Small intestine (tissue), 7 donors: ENCODE data around the gene SLC39A11. TPM values are rescaled to one million over a fixed set of nuclear protein-coding genes. Genes with fewer than 3 reads are reported as not detected.

Experiments
- DNase-seq, 2 donors: peaks; one replicate each; pipeline versions ENCODE4 v3.0.0 to v3.0.0-alpha.2; 2013
- FAIRE-seq: peaks from 2 replicates; lab custom pipeline; 2012; peaks lifted over from hg19 to GRCh38; lab: Jason Lieb, UNC
- H3K27ac ChIP-seq, 3 donors: one replicate each; pipeline ENCODE4 v1.5.1; 2013; ENCODE audit warnings: low read length in 2 of 3, mild to moderate bottlenecking in 2 of 3, control low read depth in 1 of 3, inconsistent platforms in 1 of 3, low read depth in 1 of 3, moderate library complexity in 1 of 3
- H3K27me3 ChIP-seq, 3 donors: one replicate each; pipeline ENCODE4 v1.6.1; 2013; ENCODE audit warnings: low read length in 3 of 3, inconsistent platforms in 1 of 3; ENCODE audit not compliant: control insufficient read depth in 3 of 3, insufficient read depth in 3 of 3
- H3K36me3 ChIP-seq, 3 donors: one replicate each; pipeline ENCODE4 v1.6.1; 2013; ENCODE audit warnings: low read length in 3 of 3, inconsistent platforms in 1 of 3, low read depth in 1 of 3, mild to moderate bottlenecking in 1 of 3, moderate library complexity in 1 of 3; ENCODE audit not compliant: control insufficient read depth in 3 of 3, insufficient read depth in 2 of 3
- H3K4me1 ChIP-seq, 3 donors: one replicate each; pipeline ENCODE4 v1.6.1; 2013; ENCODE audit warnings: low read length in 2 of 3, inconsistent platforms in 1 of 3, low read depth in 1 of 3, mild to moderate bottlenecking in 1 of 3, moderate library complexity in 1 of 3; ENCODE audit not compliant: control insufficient read depth in 3 of 3, insufficient read depth in 2 of 3
- H3K4me3 ChIP-seq, 3 donors: one replicate each; pipeline ENCODE4 v1.5.1; 2013; ENCODE audit warnings: low read length in 3 of 3, control low read depth in 1 of 3, inconsistent platforms in 1 of 3, low read depth in 1 of 3, mild to moderate bottlenecking in 1 of 3, moderate library complexity in 1 of 3
- H3K9me3 ChIP-seq, 2 donors: one replicate each; pipeline ENCODE4 v1.6.1; 2013; ENCODE audit warnings: low read depth in 1 of 2, low read length in 1 of 2; ENCODE audit not compliant: control insufficient read depth in 2 of 2, insufficient read depth in 1 of 2
- WGBS, 3 donors: extraction: QIAGEN DNeasy Blood & Tissue Kit; methylation state at CpG; one replicate each; pipeline ENCODE4 v1.1.7; 2013; 5-methylcytosine and 5-hydroxymethylcytosine counted together
- polyA plus RNA-seq, 4 donors: library from polyadenylated mRNA; stranded (reverse) in 3 of 4; unstranded in 1 of 4; fragments of 200-250 nt in 3 of 4; fragments of 120-200 nt in 1 of 4; gene quantifications; one replicate each; pipeline versions ENCODE4 v1.2.1 to v1.2.3, GENCODE V29; 2013
- donor health status: healthy with polysubstance abuse.
- donor health status: control.
- donor health status: control.
- donor health status: Bipolar disorder and iron deficiency.
- donor health status: healthy.

SLC39A11 gene
- polyA plus RNA-seq, 4 donors: 2.7 to 53.7 (median 11.3) TPM

DNA sequence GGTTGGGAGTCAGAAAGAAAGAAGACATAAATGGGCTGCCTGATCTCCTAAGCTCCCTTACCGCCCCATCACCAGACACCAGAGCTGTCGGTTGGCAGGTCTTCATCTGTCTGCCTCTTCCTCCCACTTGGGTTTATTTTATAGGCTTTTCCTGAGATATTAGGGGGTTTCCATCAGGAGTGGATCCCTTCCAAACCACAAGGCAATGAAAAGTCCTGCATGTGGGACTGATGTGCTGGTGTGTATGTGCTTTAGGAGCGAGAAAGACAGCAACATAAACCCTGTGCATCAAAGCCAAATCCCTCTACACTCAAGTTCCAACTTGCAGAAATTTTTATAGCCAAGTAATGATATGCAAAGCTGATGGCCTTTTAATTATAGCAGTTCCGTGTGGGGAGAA lies 389.5 kb downstream of the SLC39A11 start:
- Histone ChIP-seq H3K27me3 (no peaks in the 10 kb centered on the region), H3K36me3 (peaks cover 0 to 4% (median 0%) of the 10 kb centered on the region in 3 donors), H3K4me1 (peaks cover 0 to 1% (median 0%) of the 10 kb centered on the region in 3 donors), H3K27ac (no peak overlapping the region), H3K4me3 (no peak overlapping the region), H3K9me3 (peaks cover 0 to 7% of the 10 kb centered on the region in 2 donors)
- WGBS, 3 donors: 82 to 87% (median 86%) methylated on average over 4 of the region's 4 CpGs
- FAIRE-seq (no peak), DNase-seq (no peak)

DNA sequence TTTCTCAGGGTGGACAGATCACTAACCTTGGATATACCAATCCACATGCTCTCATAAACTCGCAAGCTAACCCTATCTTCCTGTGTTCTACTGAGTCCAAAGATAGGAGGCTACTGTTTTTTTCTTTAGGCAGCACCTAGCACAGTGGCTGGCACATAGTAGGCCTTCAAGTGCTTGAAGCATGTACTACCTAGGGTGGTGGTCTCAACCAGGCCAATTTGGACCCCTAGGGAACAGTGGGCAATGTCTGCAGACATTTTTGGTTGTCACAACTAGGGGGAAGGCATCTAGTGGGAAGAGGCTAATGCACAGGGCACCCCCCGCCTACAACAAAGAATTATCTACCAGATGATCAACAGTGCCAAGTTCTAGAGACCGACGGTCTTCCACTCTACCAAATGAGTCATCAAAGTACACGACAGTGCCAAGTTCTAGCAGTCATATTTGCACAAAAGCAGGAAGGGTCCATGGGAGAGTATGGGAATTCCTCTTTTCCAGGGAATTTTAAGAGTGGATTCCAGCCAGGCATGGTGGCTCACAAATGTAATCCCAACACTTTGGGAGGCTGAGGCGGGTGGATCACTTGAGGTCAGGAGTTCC lies 390.3 kb downstream of the SLC39A11 start:
- peaks cover 0 to 4% (median 0%) of the 10 kb centered on the region in 3 donors for H3K36me3 ChIP-seq
- no peak for FAIRE-seq
- peaks cover 0 to 5% of the 10 kb centered on the region in 2 donors for H3K9me3 ChIP-seq
- no peak overlapping the region for H3K27ac ChIP-seq
- H3K4me3 ChIP-seq: no peak overlapping the region
- no peak for DNase-seq
- H3K27me3 ChIP-seq: no peaks in the 10 kb centered on the region
- 45 to 64% (median 57%) methylated on average over 6 of the region's 6 CpGs for WGBS, 3 donors
- H3K4me1 ChIP-seq: peaks cover 0 to 9% (median 3%) of the 10 kb centered on the region in 3 donors

DNA sequence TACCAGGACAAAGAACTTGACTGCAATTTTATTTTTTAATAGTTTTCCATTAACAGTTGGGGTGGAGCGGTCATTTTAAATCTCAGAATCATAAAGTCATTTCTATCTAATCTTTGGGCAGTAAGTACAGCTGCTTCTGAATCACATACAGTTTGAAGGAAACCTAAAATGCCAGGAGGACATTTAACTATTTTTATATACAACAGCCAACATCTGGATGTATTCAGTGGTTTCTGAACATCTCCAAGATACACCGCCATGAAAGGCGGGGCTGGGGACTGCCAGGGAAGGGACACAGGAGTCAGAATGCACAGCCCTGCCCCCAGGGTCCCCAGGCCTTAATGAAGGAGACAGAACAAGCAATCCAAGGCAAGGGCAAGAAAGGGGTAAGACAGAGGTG lies 392.3 kb downstream of the SLC39A11 start:
- no peak for DNase-seq
- 73 to 89% (median 78%) methylated on average over 3 of the region's 3 CpGs for WGBS, 3 donors
- Histone ChIP-seq H3K9me3 (peaks cover 0 to 5% of the 10 kb centered on the region in 2 donors), H3K27me3 (no peaks in the 10 kb centered on the region), H3K4me3 (no peak overlapping the region), H3K36me3 (no peaks in the 10 kb centered on the region), H3K27ac (no peak overlapping the region), H3K4me1 (peaks cover 0 to 19% (median 3%) of the 10 kb centered on the region in 3 donors)
- no peak for FAIRE-seq

DNA sequence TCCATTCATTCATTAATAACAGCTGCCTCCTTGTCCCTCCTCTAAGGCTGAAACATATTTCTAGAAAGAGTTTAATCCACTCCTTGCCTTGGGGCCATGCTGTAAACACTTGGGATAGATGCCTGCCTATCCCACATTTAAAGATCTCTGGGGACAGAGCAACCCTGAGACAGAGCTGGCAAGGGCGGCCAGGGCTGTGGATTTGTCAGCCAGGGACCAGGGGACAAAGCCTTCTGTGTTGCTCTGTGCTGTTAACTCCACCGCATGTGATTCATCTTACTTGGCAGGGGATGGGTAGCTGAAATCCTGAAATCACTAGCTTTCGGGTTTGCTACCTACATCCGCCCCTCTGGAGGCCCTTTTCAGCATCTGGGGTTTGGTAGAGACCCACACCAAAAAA lies 392.9 kb downstream of the SLC39A11 start:
- Histone ChIP-seq H3K4me1 (peaks cover 0 to 19% (median 3%) of the 10 kb centered on the region in 3 donors), H3K4me3 (no peak overlapping the region), H3K27me3 (no peaks in the 10 kb centered on the region), H3K9me3 (peaks cover 0 to 5% of the 10 kb centered on the region in 2 donors), H3K36me3 (no peaks in the 10 kb centered on the region), H3K27ac (no peak overlapping the region)
- WGBS, 3 donors: 58 to 80% (median 61%) methylated on average over 4 of the region's 4 CpGs
- no peak for DNase-seq
- FAIRE-seq: no peak

DNA sequence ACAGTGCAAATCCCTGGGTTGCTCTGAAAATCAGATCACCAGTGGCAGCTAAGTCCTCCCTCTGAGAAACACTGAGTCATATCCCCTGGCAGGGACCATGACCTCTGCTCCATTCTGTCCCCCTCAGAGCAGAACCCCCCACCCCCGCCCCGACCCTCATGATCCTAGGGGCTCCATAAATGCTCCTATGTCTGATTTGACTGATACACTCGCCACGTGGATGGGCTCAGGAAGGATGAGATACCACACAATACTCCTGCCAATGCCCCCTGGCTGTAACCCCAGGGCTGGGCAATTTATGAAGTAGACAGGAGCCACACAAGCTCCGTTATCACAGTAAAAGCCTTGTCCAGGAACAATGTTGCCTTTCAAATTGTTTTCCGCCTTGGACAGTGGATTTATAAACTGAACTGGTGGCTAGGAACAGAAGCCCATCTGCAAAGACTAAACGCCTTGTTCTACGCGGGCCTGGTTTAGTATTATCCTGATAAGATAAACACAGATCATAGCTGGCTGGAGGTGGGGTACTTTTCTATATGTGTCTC lies 394.8 kb downstream of the SLC39A11 start:
- Histone ChIP-seq H3K27me3 (no peaks in the 10 kb centered on the region), H3K4me3 (no peak overlapping the region), H3K27ac (peak overlapping the region in 2 of 3 donors; percentile 24 to 42), H3K9me3 (peaks cover 0 to 5% of the 10 kb centered on the region in 2 donors), H3K36me3 (peaks cover 0 to 3% (median 0%) of the 10 kb centered on the region in 3 donors), H3K4me1 (peaks cover 0 to 19% (median 3%) of the 10 kb centered on the region in 3 donors)
- no peak for FAIRE-seq
- DNase-seq: peak; percentile 43 to 46
- 12 to 51% (median 38%) methylated on average over 9 of the region's 9 CpGs for WGBS, 3 donors

DNA sequence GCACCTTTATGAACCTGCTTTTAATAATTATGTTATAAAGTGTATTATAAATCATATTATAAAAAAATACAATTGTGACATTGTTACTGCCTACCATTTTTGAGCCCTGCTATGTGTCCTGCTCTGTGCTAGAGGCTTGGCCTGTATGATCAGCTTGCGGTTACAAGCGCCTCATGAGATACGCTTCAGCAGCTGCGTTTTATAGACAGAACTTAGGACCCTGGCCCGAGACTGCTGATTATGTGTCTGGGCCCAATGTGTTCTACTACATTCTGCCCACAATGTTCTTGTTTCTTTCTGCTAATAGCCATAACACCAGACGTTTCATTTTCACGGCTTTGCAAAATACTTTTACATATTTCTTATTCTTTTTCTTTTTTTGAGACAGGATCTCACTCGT lies 395.8 kb downstream of the SLC39A11 start:
- Histone ChIP-seq H3K27ac (peak overlapping the region in 1 of 3 donors; percentile 42), H3K9me3 (peaks cover 0 to 5% of the 10 kb centered on the region in 2 donors), H3K27me3 (no peaks in the 10 kb centered on the region), H3K4me1 (peaks cover 0 to 19% (median 3%) of the 10 kb centered on the region in 3 donors), H3K36me3 (peaks cover 0 to 3% (median 0%) of the 10 kb centered on the region in 3 donors), H3K4me3 (no peak overlapping the region)
- no peak for FAIRE-seq
- peak; percentile 62 to 73 for DNase-seq
- WGBS, 3 donors: 32 to 71% (median 54%) methylated on average over 8 of the region's 8 CpGs

DNA sequence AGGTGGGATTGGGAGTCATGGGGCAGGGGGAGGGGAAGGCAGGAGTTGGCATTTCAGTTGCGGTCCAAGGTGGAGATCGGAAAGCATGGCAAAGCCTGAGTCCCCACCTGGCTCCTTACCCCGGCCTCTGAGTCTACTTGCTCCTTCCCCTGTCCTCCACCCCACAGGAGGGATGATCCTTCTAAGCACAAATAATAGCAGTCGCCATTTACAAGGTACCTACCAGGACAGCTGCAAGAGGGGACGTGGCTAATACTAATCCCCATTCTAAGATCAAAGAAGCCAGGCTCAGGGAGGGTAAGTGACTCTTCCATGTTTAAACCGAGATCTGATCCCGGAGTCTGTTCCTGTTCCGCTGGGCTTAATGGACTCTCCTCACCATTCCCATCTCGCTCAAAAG lies 396.3 kb downstream of the SLC39A11 start:
- no peak for DNase-seq
- WGBS, 3 donors: 46 to 72% (median 56%) methylated on average over 9 of the region's 9 CpGs
- H3K4me3 ChIP-seq: no peak overlapping the region

DNA sequence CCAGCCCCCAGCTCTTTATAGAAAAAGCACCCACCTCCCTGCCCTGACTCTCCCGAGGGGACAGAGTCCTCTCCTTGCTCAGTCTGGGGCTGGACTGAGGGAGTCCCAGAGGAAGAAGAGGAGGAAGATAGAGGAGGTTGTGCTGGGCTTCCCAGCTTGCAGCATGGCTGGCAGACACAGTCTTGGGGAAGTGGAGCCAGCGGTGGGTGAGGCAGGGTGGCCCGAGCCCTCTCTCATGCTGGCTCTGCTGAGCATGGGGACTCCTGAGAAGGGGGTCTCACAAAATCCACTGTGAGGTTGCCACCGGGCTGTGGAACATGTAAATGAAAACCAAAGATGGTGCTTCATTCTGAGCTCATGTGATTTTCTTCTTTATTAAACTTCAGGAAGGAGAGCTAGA lies 398.5 kb downstream of the SLC39A11 start:
- H3K27me3 ChIP-seq: no peaks in the 10 kb centered on the region
- no peak overlapping the region for H3K27ac ChIP-seq
- peaks cover 0 to 7% (median 0%) of the 10 kb centered on the region in 3 donors for H3K36me3 ChIP-seq
- no peaks in the 10 kb centered on the region for H3K9me3 ChIP-seq
- DNase-seq (no peak), FAIRE-seq (no peak)
- H3K4me3 ChIP-seq: no peak overlapping the region
- H3K4me1 ChIP-seq: peaks cover 0 to 19% (median 3%) of the 10 kb centered on the region in 3 donors
- 95 to 100% (median 98%) methylated on average over 4 of the region's 4 CpGs for WGBS, 3 donors

More for the DNA sequence above, 396.3 kb downstream of the SLC39A11 start:
- no peak for FAIRE-seq
- H3K36me3 ChIP-seq: peaks cover 0 to 3% (median 0%) of the 10 kb centered on the region in 3 donors
- H3K27ac ChIP-seq: peak overlapping the region in 1 of 3 donors; percentile 22
- no peaks in the 10 kb centered on the region for H3K27me3 ChIP-seq
- H3K9me3 ChIP-seq: peaks cover 0 to 5% of the 10 kb centered on the region in 2 donors
- peaks cover 0 to 19% (median 3%) of the 10 kb centered on the region in 3 donors for H3K4me1 ChIP-seq
